Measurements from ENCODE around the gene SERPINA4. TPM values are rescaled to one million over a fixed set of nuclear protein-coding genes. Genes with fewer than 3 reads are reported as not detected.

The SERPINA4 gene
- total RNA-seq, 6 donors from 2014 or later: 0.13 TPM; not detected in 5

DNA sequence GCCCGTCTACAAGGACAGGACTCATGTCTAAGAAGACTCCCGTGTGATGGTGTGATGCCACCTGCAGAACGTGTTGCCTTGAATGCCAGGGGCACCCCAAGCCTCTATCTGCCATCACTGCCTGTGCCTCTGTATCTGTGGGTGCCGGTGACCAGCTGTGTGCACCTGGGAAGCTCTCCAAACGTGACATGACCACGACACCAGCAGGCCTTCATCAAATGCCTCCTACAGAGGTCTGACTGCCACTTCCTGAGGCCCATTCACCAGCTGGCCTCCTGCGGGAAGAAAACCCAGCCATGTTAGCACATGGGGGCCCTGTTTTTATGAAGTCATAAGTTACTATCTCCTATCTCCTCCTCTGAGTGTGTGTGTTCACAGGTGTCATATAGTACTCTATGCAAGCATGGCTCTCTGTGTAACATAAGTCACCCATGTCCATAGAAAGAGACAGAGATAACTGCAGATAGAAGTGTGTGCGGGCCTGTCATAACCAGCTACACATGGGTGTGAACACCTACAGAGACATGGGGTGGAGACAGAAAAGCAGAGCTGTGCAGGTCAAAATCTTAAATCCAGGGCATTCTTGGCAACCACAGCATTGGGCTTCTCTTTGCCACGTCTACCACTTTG, 18.3 kb upstream of the SERPINA4 start:
- Histone ChIP-seq H3K36me3 (no peaks in the 10 kb centered on the region), H3K4me1 (no peaks in the 10 kb centered on the region), H3K4me3 (no peak overlapping the region), H3K9me3 (peaks cover 0 to 4% (median 0%) of the 10 kb centered on the region in 4 donors), H3K27me3 (no peaks in the 10 kb centered on the region), H3K27ac (no peak overlapping the region)
- 71 to 79% methylated on average over 3 to 9 of the region's 9 CpGs for WGBS, 2 donors
- TF ChIP-seq CTCF (IDR thresholded peaks at IDR 0.05): no peak
- TF ChIP-seq EP300 (IDR thresholded peaks at IDR 0.05): no peak
- TF ChIP-seq POLR2A (IDR thresholded peaks at IDR 0.05): no peak
- TF ChIP-seq POLR2AphosphoS5 (IDR thresholded peaks at IDR 0.05): no peak
- ATAC-seq (ENCODE audit: low FRiP score in 2 of 2): no peak
- no peak for DNase-seq

DNA sequence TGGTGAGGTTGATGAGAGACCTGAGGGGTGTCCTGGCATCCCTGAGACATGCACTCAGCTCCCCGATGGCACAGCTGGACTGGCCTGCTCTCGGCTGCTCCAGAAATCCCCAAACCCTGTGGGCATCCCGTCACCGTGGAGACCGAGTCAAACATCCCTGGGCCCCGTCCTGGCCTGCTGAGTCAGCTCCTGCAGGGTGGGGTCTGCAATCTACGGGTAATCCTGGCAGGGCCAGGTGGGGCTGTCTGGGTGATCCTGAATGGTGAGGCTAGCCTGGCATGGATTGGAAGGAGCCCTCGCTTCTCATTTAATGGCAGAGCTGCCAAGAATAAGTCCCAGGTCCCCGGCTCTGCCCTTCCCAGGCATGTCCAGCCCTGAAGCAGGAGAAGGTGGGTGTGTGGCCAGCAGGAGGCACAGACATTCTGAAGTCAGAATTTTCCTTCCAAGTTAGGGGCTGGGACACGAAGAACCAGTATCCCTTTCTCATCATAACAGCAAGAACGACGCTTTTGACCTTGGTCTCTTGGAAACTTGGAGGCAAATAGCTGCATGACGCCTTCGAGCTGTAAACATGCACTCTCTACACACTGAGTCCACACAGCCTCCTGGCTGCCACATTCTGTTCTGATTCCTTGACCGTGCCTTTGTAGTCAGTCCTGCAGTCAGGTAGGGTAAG, 17.7 kb upstream of the SERPINA4 start:
- WGBS, 2 donors: 71 to 75% methylated on average over 12 to 15 of the region's 15 CpGs
- no peaks in the 10 kb centered on the region for H3K27me3 ChIP-seq
- DNase-seq (no peak), ATAC-seq (ENCODE audit: low FRiP score in 2 of 2) (no peak)
- no peaks in the 10 kb centered on the region for H3K4me1 ChIP-seq
- no peaks in the 10 kb centered on the region for H3K36me3 ChIP-seq
- H3K4me3 ChIP-seq: no peak overlapping the region
- no peak overlapping the region for H3K27ac ChIP-seq
- peaks cover 0 to 4% (median 0%) of the 10 kb centered on the region in 4 donors for H3K9me3 ChIP-seq
- TF ChIP-seq EP300 (IDR thresholded peaks at IDR 0.05) (no peak), POLR2AphosphoS5 (IDR thresholded peaks at IDR 0.05) (no peak), POLR2A (IDR thresholded peaks at IDR 0.05) (no peak), CTCF (IDR thresholded peaks at IDR 0.05) (no peak)

- no peak for TF ChIP-seq EP300 (IDR thresholded peaks at IDR 0.05)
- Histone ChIP-seq H3K9me3 (peaks cover 0 to 4% (median 0%) of the 10 kb centered on the region in 4 donors), H3K27me3 (no peaks in the 10 kb centered on the region), H3K4me3 (no peak overlapping the region), H3K4me1 (no peaks in the 10 kb centered on the region), H3K27ac (no peak overlapping the region), H3K36me3 (no peaks in the 10 kb centered on the region)
- DNase-seq (no peak), ATAC-seq (ENCODE audit: low FRiP score in 2 of 2) (no peak)
- 48 to 63% methylated on average over 7 of the region's 7 CpGs for WGBS, 2 donors
These were observed 16.5 kb upstream of the SERPINA4 start for GRCh38 chr14:94544726-94545125.

- 56 to 69% methylated on average over 13 to 15 of the region's 15 CpGs for WGBS, 2 donors
- Histone ChIP-seq H3K36me3 (no peaks in the 10 kb centered on the region), H3K27ac (no peak overlapping the region), H3K27me3 (no peaks in the 10 kb centered on the region), H3K4me1 (no peaks in the 10 kb centered on the region), H3K4me3 (no peak overlapping the region), H3K9me3 (peaks cover 0 to 4% (median 0%) of the 10 kb centered on the region in 4 donors)
- DNase-seq (peak in 1 of 2 donors; percentile 11), ATAC-seq (ENCODE audit: low FRiP score in 2 of 2) (no peak)
- no peak for TF ChIP-seq POLR2A (IDR thresholded peaks at IDR 0.05)
- no peak for TF ChIP-seq CTCF (IDR thresholded peaks at IDR 0.05)
- TF ChIP-seq POLR2AphosphoS5 (IDR thresholded peaks at IDR 0.05): no peak
- TF ChIP-seq EP300 (IDR thresholded peaks at IDR 0.05): no peak
These were observed 16.0 kb upstream of the SERPINA4 start for GRCh38 chr14:94545131-94545841.

DNA sequence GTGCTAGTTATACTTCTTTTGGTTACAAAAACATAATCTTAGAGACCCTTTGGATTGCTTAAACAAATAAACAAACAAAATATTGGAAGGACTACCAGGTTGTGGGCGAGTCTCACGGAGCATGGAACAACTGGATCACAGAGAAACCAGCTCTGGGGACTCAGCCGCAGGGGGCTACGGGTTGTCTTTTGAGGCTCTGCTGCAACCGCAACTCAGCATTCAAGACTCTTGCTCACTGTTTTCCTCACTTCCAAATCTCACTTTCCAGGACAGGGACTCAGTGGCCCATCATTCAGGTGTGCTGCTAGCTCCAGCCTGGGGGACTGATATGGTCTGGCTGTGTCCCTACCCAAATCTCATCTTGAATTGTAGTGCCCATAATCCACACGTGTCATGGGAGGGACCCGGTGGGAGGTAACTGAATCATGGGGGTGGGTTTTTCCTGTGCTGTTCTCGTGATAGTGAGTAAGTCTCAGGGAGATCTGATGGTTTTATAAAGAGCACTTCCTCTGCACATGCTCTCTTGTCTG, 14.0 kb upstream of the SERPINA4 start:
- Histone ChIP-seq H3K27ac (no peak overlapping the region), H3K27me3 (no peaks in the 10 kb centered on the region), H3K9me3 (peaks cover 0 to 4% (median 0%) of the 10 kb centered on the region in 4 donors), H3K4me1 (no peaks in the 10 kb centered on the region), H3K36me3 (no peaks in the 10 kb centered on the region), H3K4me3 (no peak overlapping the region)
- TF ChIP-seq EP300 (IDR thresholded peaks at IDR 0.05): no peak
- TF ChIP-seq POLR2AphosphoS5 (IDR thresholded peaks at IDR 0.05): no peak
- no peak for TF ChIP-seq POLR2A (IDR thresholded peaks at IDR 0.05)
- TF ChIP-seq CTCF (IDR thresholded peaks at IDR 0.05): no peak
- ATAC-seq (ENCODE audit: low FRiP score in 2 of 2): no peak
- no peak for DNase-seq
- WGBS, 2 donors: 82 to 96% methylated on average over 8 of the region's 8 CpGs
